HepG2 (cell line): ENCODE measurements around the gene PPM1H. TPM values are rescaled to one million over a fixed set of nuclear protein-coding genes. Genes with fewer than 3 reads are reported as not detected.

ENCODE experiments used
- ATF2 ChIP-seq: sonication (generic); formaldehyde crosslinking; IDR thresholded peaks from 2 replicates; pipeline ENCODE4 v1.4.0; 2020; ENCODE audit warnings: missing genetic modification reagents
- E2F5 ChIP-seq: sonication (generic); formaldehyde crosslinking; conservative IDR thresholded peaks from 2 replicates; pipeline ENCODE4 v1.4.0; 2020; ENCODE audit warnings: missing genetic modification reagents
- EEA1 ChIP-seq: sonication (generic); formaldehyde crosslinking; IDR thresholded peaks from 2 replicates; pipeline ENCODE4 v1.5.1; 2020; ENCODE audit warnings: mild to moderate bottlenecking, missing genetic modification reagents, borderline replicate concordance
- FOXK2 ChIP-seq: fragments of 450-650 bp; IDR thresholded peaks from 2 replicates; pipeline ENCODE4 v1.6.1; 2016
- FOXO1 ChIP-seq: sonication (generic); formaldehyde crosslinking; IDR thresholded peaks from 2 replicates; pipeline ENCODE4 v1.4.0; 2020; ENCODE audit warnings: missing genetic modification reagents
- FUBP1 ChIP-seq: sonication (generic); formaldehyde crosslinking; IDR thresholded peaks from 2 replicates; pipeline ENCODE4 v1.5.1; 2020; ENCODE audit warnings: missing genetic modification reagents, mild to moderate bottlenecking, borderline replicate concordance
- GATA4 ChIP-seq: sonication (generic); IDR thresholded peaks from 2 replicates; pipeline ENCODE4 v1.6.1; 2016; ENCODE audit warnings: antibody characterized with exemption, low read depth, borderline replicate concordance
- GFI1 ChIP-seq: sonication (generic); formaldehyde crosslinking; IDR thresholded peaks from 2 replicates; pipeline ENCODE4 v1.5.0; 2020; ENCODE audit warnings: missing genetic modification reagents, mild to moderate bottlenecking, borderline replicate concordance
- HMG20A ChIP-seq: IDR thresholded peaks from 2 replicates; pipeline ENCODE4 v1.6.1; 2016; ENCODE audit warnings: borderline replicate concordance
- PCBP2 ChIP-seq: fragments of 200-400 bp; formaldehyde crosslinking; optimal IDR thresholded peaks from 2 replicates; pipeline ENCODE3; 2018; ENCODE audit warnings: low read length, low read depth; ENCODE audit not compliant: poor library complexity, severe bottlenecking
- PHF21A ChIP-seq: sonication (generic); formaldehyde crosslinking; IDR thresholded peaks from 2 replicates; pipeline ENCODE4 v1.5.0; 2020; ENCODE audit warnings: mild to moderate bottlenecking, missing genetic modification reagents
- RELA ChIP-seq: sonication (generic); formaldehyde crosslinking; IDR thresholded peaks from 2 replicates; pipeline ENCODE4 v1.4.0; 2020; ENCODE audit warnings: missing genetic modification reagents
- SETDB1 ChIP-seq: sonication (generic); formaldehyde crosslinking; IDR thresholded peaks from 2 replicates; pipeline ENCODE4 v1.5.1; 2020; ENCODE audit warnings: missing genetic modification reagents, mild to moderate bottlenecking, borderline replicate concordance
- ZC3H4 ChIP-seq: sonication (generic); formaldehyde crosslinking; IDR thresholded peaks from 2 replicates; pipeline ENCODE4 v1.4.0; 2020; ENCODE audit warnings: missing genetic modification reagents, borderline replicate concordance
- ZNF143 ChIP-seq: sonication (generic); formaldehyde crosslinking; IDR thresholded peaks from 2 replicates; pipeline ENCODE4 v1.4.0; 2020; ENCODE audit warnings: missing genetic modification reagents
- ZNF160 ChIP-seq: sonication (generic); formaldehyde crosslinking; IDR thresholded peaks from 2 replicates; pipeline ENCODE4 v1.8.0; 2022; ENCODE audit warnings: mild to moderate bottlenecking, inconsistent platforms, missing genetic modification reagents
- ZNF337 ChIP-seq: sonication (generic); formaldehyde crosslinking; IDR thresholded peaks from 2 replicates; pipeline ENCODE4 v1.5.1; 2020; ENCODE audit warnings: missing genetic modification reagents, low read depth, mild to moderate bottlenecking, borderline replicate concordance
- ZNF354B ChIP-seq: sonication (generic); formaldehyde crosslinking; IDR thresholded peaks from 2 replicates; pipeline ENCODE4 v1.8.0; 2022; ENCODE audit warnings: mild to moderate bottlenecking, missing genetic modification reagents
- ZNF430 ChIP-seq: sonication (generic); formaldehyde crosslinking; IDR thresholded peaks from 2 replicates; pipeline ENCODE4 v1.9.0; 2021; ENCODE audit warnings: mild to moderate bottlenecking, missing genetic modification reagents
- ZNF432 ChIP-seq: sonication (generic); formaldehyde crosslinking; IDR thresholded peaks from 2 replicates; pipeline ENCODE4 v1.5.0; 2020; ENCODE audit warnings: missing genetic modification reagents, mild to moderate bottlenecking, borderline replicate concordance
- ZNF510 ChIP-seq: sonication (generic); formaldehyde crosslinking; IDR thresholded peaks from 2 replicates; pipeline ENCODE4 v1.4.0; 2020; ENCODE audit warnings: low read depth, mild to moderate bottlenecking, missing genetic modification reagents
- ZNF546 ChIP-seq: sonication (generic); formaldehyde crosslinking; conservative IDR thresholded peaks from 2 replicates; pipeline ENCODE4 v1.8.1; 2023; ENCODE audit warnings: mild to moderate bottlenecking, missing genetic modification reagents
- ZNF557 ChIP-seq: sonication (generic); formaldehyde crosslinking; IDR thresholded peaks from 2 replicates; pipeline ENCODE4 v1.4.0; 2020; ENCODE audit warnings: missing genetic modification reagents
- ZNF569 ChIP-seq: sonication (generic); formaldehyde crosslinking; IDR thresholded peaks from 2 replicates; pipeline ENCODE4 v1.5.0; 2020; ENCODE audit warnings: mild to moderate bottlenecking, missing genetic modification reagents, moderate library complexity, borderline replicate concordance
- polyA plus RNA-seq, 8 experiments: library from polyadenylated mRNA; depleted of rRNA in 3 of 8; stranded (reverse) in 7 of 8; unstranded in 1 of 8; fragments of >200 nt; fragmentation: Illumina TruSeq in 4 of 8; extraction: Trizol in 4 of 8; gene quantifications; 2 replicates each; pipeline versions ENCODE4 v1.2.1 to v1.2.3, GENCODE V29; 2011 to 2016; ENCODE audit warnings: low read depth in 4 of 8, missing spikeins in 1 of 8, mixed read lengths in 1 of 8; ENCODE audit not compliant: insufficient read depth in 1 of 8
- total RNA-seq, 5 experiments: library from RNA; depleted of rRNA; stranded (reverse); fragments of >200 nt; fragmentation: Illumina TruSeq; extraction: Trizol; gene quantifications; 2 replicates each; pipeline ENCODE4 v1.2.3, GENCODE V29; 2016; ENCODE audit warnings: low read depth in 1 of 5

The PPM1H gene
- total and polyA plus RNA-seq, 2 of the 13 experiments (the other 11 are each of a cell fraction or from before 2014, with no cell fraction given): 29.1 to 38.1 TPM

GRCh38 chr12:62602255-62603060 lies 332.5 kb downstream of the PPM1H start (continued):
- TF ChIP-seq SETDB1 (0 out of 2 replicates have a peak, but pooled peaks have one; percentile 22), HMG20A (CRISPR knock-in tag) (no peak), ZNF510 (CRISPR knock-in tag) (no peak), PCBP2 (no peak), ZNF337 (CRISPR knock-in tag) (no peak), ZNF432 (CRISPR knock-in tag) (no peak), ZNF354B (CRISPR knock-in tag) (peak; percentile 22; the same call in 1 of the 2 replicates), PHF21A (CRISPR knock-in tag) (peak; percentile 77), ZNF546 (CRISPR knock-in tag) (peak; percentile 78; the same call in 1 of the 2 replicates), ZC3H4 (CRISPR knock-in tag) (peak; percentile 55; the same call in 1 of the 2 replicates), EEA1 (no peak), GFI1 (CRISPR knock-in tag) (no peak), GATA4 (no peak), ZNF557 (CRISPR knock-in tag) (no peak; the same call in 1 of the 2 replicates), FOXK2 (no peak), E2F5 (CRISPR knock-in tag) (no peak; the same call in 1 of the 2 replicates), FUBP1 (CRISPR knock-in tag) (no peak), ZNF430 (CRISPR knock-in tag) (peak; percentile 80; the same call in 1 of the 2 replicates), FOXO1 (CRISPR knock-in tag) (peak; percentile 21; the same call in 1 of the 2 replicates), ZNF569 (CRISPR knock-in tag) (no peak; the same call in 1 of the 2 replicates), ATF2 (CRISPR knock-in tag) (peak; percentile 51; the same call in 1 of the 2 replicates), ZNF143 (CRISPR knock-in tag) (no peak), ZNF160 (CRISPR knock-in tag) (peak; percentile 70; the same call in 1 of the 2 replicates), RELA (CRISPR knock-in tag) (no peak)
